Stimulated activated memory B cell treated with anti-CD40 and anti-IgM and Interleukin-4, amounts not matched to agents 10 μg/mL and 1 μg/mL and 100 μg/mL, for 72 hours (primary cell): ENCODE measurements around the gene DOLPP1.
"Not testable (repeated sequence)": the region's sequence is repeated elsewhere in the genome, so short reads cannot be mapped to it uniquely, and the experiment has no call there.

ENCODE experiments used
- ATAC-seq: fragments of 150-1000 bp; cut with Tn5 transposase; 2 replicates; pipeline ENCODE4 v1.10.0; 2021
- H3K27ac Mint-ChIP-seq: one replicate; pipeline ENCODE4 v1.8.0; 2022; ENCODE audit warnings: mild to moderate bottlenecking, mixed read lengths
- H3K27me3 Mint-ChIP-seq: one replicate; pipeline ENCODE4 v1.8.0; 2022; ENCODE audit warnings: mixed read lengths
- H3K36me3 Mint-ChIP-seq: one replicate; pipeline ENCODE4 v1.8.0; 2022; ENCODE audit warnings: mixed read lengths
- H3K4me1 Mint-ChIP-seq: one replicate; pipeline ENCODE4 v1.8.0; 2022; ENCODE audit warnings: mixed read lengths
- H3K4me3 Mint-ChIP-seq: one replicate; pipeline ENCODE4 v1.8.0; 2022; ENCODE audit warnings: mild to moderate bottlenecking, moderate library complexity, mixed read lengths
- H3K9me3 Mint-ChIP-seq: one replicate; pipeline ENCODE4 v1.8.0; 2022; ENCODE audit warnings: mixed read lengths

DOLPP1 gene, protein sequence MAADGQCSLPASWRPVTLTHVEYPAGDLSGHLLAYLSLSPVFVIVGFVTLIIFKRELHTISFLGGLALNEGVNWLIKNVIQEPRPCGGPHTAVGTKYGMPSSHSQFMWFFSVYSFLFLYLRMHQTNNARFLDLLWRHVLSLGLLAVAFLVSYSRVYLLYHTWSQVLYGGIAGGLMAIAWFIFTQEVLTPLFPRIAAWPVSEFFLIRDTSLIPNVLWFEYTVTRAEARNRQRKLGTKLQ

GRCh38 chr9:129080601-129081387 lies at the start of gene DOLPP1:
DOLPP1 (plus strand) TSS chr9:129081111; CDS start chr9:129081132, 21 bp downstream.
- Mint-ChIP-seq H3K4me3 (peak within 1 kb of the TSS; percentile 88), H3K9me3 (no peaks in the 10 kb centered on the region), H3K27ac (peak within 1 kb of the TSS; percentile 68), H3K27me3 (no peaks in the 10 kb centered on the region), H3K36me3 (peaks cover 6% of the 10 kb centered on the region), H3K4me1 (peaks cover 41% of the 10 kb centered on the region)
- ATAC-seq, result peak; percentile 99

- no peaks in the 10 kb centered on the region for H3K9me3 Mint-ChIP-seq
- H3K4me1 Mint-ChIP-seq, result peaks cover 27% of the 10 kb centered on the region
- ATAC-seq, result no peak
- no peak overlapping the region for H3K4me3 Mint-ChIP-seq
- no peaks in the 10 kb centered on the region for H3K36me3 Mint-ChIP-seq
- H3K27me3 Mint-ChIP-seq, result no peaks in the 10 kb centered on the region
- H3K27ac Mint-ChIP-seq, result no peak overlapping the region
These were observed 49.4 kb upstream of the DOLPP1 start for GRCh38 chr9:129031514-129031913.

GRCh38 chr9:129032541-129033159 lies 48.3 kb upstream of the DOLPP1 start:
- no peak overlapping the region for H3K27ac Mint-ChIP-seq
- no peak overlapping the region for H3K4me3 Mint-ChIP-seq
- no peak for ATAC-seq
- H3K27me3 Mint-ChIP-seq, result no peaks in the 10 kb centered on the region
- H3K4me1 Mint-ChIP-seq, result peaks cover 27% of the 10 kb centered on the region
- no peaks in the 10 kb centered on the region for H3K36me3 Mint-ChIP-seq
- H3K9me3 Mint-ChIP-seq, result no peaks in the 10 kb centered on the region

DNA sequence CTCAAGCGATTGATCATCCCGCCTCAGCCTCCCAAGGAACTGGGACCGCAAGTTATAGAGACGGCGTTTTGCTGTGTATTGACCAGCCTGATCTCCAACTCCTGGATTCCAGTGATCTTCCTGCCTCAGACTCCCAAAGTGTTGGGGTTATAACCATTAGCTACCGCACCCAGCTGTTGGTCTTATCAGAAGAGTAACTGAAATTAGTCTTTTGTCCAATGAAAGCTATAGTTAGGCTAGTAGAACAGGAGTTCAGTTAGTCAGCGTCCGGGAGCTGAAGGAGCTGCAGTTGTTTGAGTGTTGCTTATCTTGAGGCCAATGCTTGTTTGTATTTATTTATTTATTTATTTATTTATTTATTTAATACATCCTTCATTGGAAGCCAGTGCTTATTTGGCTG lies 47.7 kb upstream of the DOLPP1 start:
- no peaks in the 10 kb centered on the region for H3K27me3 Mint-ChIP-seq
- peaks cover 32% of the 10 kb centered on the region for H3K4me1 Mint-ChIP-seq
- no peaks in the 10 kb centered on the region for H3K9me3 Mint-ChIP-seq
- no peak for ATAC-seq
- H3K36me3 Mint-ChIP-seq, result no peaks in the 10 kb centered on the region
- H3K27ac Mint-ChIP-seq, result no peak overlapping the region
- H3K4me3 Mint-ChIP-seq, result no peak overlapping the region

DNA sequence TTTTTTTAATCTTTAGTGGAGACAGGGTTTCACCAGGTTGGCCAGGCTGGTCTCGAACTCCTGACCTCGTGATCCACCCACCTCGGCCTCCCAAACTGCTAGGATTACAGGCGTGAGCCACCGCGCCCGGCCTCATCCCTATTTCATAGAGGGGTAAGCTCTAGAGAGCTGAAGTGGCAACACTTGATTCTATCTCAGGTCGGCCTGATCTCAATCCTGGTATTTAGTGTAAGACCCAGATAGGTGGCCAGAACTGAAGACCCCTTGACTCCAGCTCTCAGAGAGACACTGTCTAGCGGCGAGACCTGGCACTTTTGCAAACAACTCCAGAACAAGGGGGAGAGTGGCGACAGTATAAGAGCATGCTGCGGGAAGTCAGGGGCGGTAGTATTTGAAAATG lies 45.1 kb upstream of the DOLPP1 start:
- H3K27me3 Mint-ChIP-seq, H3K9me3 Mint-ChIP-seq, H3K36me3 Mint-ChIP-seq: not testable (repeated sequence)
- peak overlapping the region; percentile 90 for H3K27ac Mint-ChIP-seq
- H3K4me1 Mint-ChIP-seq, result peaks cover 44% of the 10 kb centered on the region
- peak overlapping the region; percentile 92 for H3K4me3 Mint-ChIP-seq
- peak; percentile 1 for ATAC-seq

- ATAC-seq, result peak; percentile 99
- H3K27me3 Mint-ChIP-seq, result no peaks in the 10 kb centered on the region
- H3K36me3 Mint-ChIP-seq, result peaks cover under 1% of the 10 kb centered on the region
- H3K9me3 Mint-ChIP-seq, result no peaks in the 10 kb centered on the region
- peaks cover 44% of the 10 kb centered on the region for H3K4me1 Mint-ChIP-seq
- peak within 1 kb of the TSS; percentile 92 for H3K4me3 Mint-ChIP-seq
- peak within 1 kb of the TSS; percentile 90 for H3K27ac Mint-ChIP-seq
These were observed 44.5 kb upstream of the DOLPP1 start, which contains the start of gene MIGA2 for GRCh38 chr9:129036241-129036922. MIGA2 (plus strand) TSS chr9:129036626; CDS start chr9:129040595, 3,969 bp downstream.

- H3K9me3 Mint-ChIP-seq, result no peaks in the 10 kb centered on the region
- H3K36me3 Mint-ChIP-seq, result peaks cover 8% of the 10 kb centered on the region
- H3K4me3 Mint-ChIP-seq, result peak overlapping the region; percentile 92
- H3K27me3 Mint-ChIP-seq, result no peaks in the 10 kb centered on the region
- no peak for ATAC-seq
- H3K4me1 Mint-ChIP-seq, result peaks cover 44% of the 10 kb centered on the region
- H3K27ac Mint-ChIP-seq, result peak overlapping the region; percentile 90
These were observed 43.8 kb upstream of the DOLPP1 start for GRCh38 chr9:129036923-129037766.

DNA sequence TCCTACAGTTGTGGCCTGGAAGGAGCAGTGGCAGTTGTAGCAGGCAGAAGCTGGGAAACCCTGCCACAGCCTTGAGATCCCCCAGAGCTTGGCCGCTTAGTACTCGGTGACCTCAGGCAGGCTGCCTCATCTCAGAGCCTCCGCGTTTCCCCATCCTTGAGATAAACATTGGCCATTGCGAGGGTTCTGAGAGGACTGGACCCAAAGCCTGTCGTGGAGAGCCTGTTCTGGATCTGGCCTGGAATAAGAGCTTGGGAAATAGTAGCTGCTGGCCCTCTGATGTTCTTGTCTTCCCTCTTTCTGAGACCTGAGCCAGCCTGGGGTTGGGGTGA lies 43.2 kb upstream of the DOLPP1 start:
- peaks cover 49% of the 10 kb centered on the region for H3K4me1 Mint-ChIP-seq
- peaks cover 14% of the 10 kb centered on the region for H3K36me3 Mint-ChIP-seq
- H3K4me3 Mint-ChIP-seq, result peak overlapping the region; percentile 92
- no peaks in the 10 kb centered on the region for H3K9me3 Mint-ChIP-seq
- no peaks in the 10 kb centered on the region for H3K27me3 Mint-ChIP-seq
- no peak overlapping the region for H3K27ac Mint-ChIP-seq
- ATAC-seq, result no peak

- no peaks in the 10 kb centered on the region for H3K9me3 Mint-ChIP-seq
- H3K27me3 Mint-ChIP-seq, result no peaks in the 10 kb centered on the region
- peaks cover 49% of the 10 kb centered on the region for H3K4me1 Mint-ChIP-seq
- no peak for ATAC-seq
- H3K27ac Mint-ChIP-seq, result no peak overlapping the region
- peaks cover 15% of the 10 kb centered on the region for H3K36me3 Mint-ChIP-seq
- H3K4me3 Mint-ChIP-seq, result peak overlapping the region; percentile 92
These were observed 42.6 kb upstream of the DOLPP1 start for GRCh38 chr9:129038109-129038852.

DNA sequence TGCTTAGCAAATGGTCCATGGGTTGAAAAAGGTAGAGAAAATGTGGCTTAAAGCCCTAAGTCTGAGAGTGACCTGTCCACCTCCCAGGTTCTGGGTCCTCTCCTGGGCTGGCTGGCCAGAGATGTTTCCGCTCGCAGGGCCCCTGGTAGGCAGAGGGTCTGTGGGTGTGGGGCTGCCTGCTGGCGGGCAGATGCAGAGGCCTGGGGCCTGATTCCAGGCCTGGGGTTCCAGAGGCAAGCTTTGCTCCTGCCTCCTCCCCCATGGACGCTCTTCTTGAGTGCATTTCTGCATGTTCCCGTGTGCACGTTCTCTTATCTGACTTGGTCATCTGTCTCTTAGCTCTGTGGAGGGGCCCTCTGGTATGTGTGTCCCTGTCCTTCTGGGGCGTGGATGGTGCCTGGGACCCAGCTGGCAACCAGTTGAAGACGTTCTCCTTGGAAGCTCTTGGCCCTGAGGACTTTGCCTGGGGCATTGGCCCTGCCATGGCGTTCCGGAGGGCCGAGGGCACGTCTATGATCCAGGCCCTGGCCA lies 40.7 kb upstream of the DOLPP1 start:
- H3K4me3 Mint-ChIP-seq, result no peak overlapping the region
- peaks cover 21% of the 10 kb centered on the region for H3K36me3 Mint-ChIP-seq
- no peak overlapping the region for H3K27ac Mint-ChIP-seq
- H3K4me1 Mint-ChIP-seq, result peaks cover 49% of the 10 kb centered on the region
- H3K27me3 Mint-ChIP-seq, result no peaks in the 10 kb centered on the region
- H3K9me3 Mint-ChIP-seq, result no peaks in the 10 kb centered on the region
- ATAC-seq, result no peak

- H3K27ac Mint-ChIP-seq, result no peak overlapping the region
- no peak for ATAC-seq
- no peak overlapping the region for H3K4me3 Mint-ChIP-seq
These were observed 38.9 kb upstream of the DOLPP1 start for GRCh38 chr9:129042016-129042415.

GRCh38 chr9:129052592-129052991 lies 28.3 kb upstream of the DOLPP1 start:
- ATAC-seq, result no peak
- no peak overlapping the region for H3K27ac Mint-ChIP-seq
- H3K9me3 Mint-ChIP-seq, result no peaks in the 10 kb centered on the region
- no peak overlapping the region for H3K4me3 Mint-ChIP-seq
- no peaks in the 10 kb centered on the region for H3K27me3 Mint-ChIP-seq
- H3K36me3 Mint-ChIP-seq, result peaks cover 51% of the 10 kb centered on the region
- H3K4me1 Mint-ChIP-seq, result no peaks in the 10 kb centered on the region

More at GRCh38 chr9:129042016-129042415, 38.9 kb upstream of the DOLPP1 start:
- peaks cover 21% of the 10 kb centered on the region for H3K36me3 Mint-ChIP-seq
- no peaks in the 10 kb centered on the region for H3K9me3 Mint-ChIP-seq
- H3K27me3 Mint-ChIP-seq, result no peaks in the 10 kb centered on the region
- H3K4me1 Mint-ChIP-seq, result peaks cover 36% of the 10 kb centered on the region

DNA sequence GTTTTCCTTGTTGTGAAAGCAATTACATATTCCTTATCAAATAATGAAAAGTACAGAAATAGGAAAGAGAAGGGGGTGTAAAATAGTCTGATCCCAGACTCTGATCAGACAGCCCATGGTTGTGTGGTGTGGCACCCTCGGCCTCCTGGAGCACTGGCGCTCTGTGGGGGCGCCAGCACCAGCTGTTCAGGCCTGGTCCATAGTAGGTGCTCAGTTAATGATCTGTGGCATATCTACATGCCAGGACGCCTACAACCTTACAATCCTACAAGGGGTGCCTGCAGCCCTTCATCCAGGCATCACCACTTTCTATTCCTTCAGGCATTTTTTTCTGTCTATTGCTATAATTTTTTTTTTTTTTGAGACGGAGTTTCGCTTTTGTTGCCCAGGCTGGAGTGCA lies 27.9 kb upstream of the DOLPP1 start:
- no peaks in the 10 kb centered on the region for H3K4me1 Mint-ChIP-seq
- no peak overlapping the region for H3K4me3 Mint-ChIP-seq
- no peak overlapping the region for H3K27ac Mint-ChIP-seq
- no peaks in the 10 kb centered on the region for H3K9me3 Mint-ChIP-seq
- H3K27me3 Mint-ChIP-seq, result no peaks in the 10 kb centered on the region
- ATAC-seq, result no peak
- H3K36me3 Mint-ChIP-seq, result peaks cover 47% of the 10 kb centered on the region
